Activated naive CD8-positive, alpha-beta T cell (primary cell): ENCODE data around the gene HS3ST2.
"Not testable (repeated sequence)": the region's sequence is repeated elsewhere in the genome, so short reads cannot be mapped to it uniquely, and the experiment has no call there.

Experiments
- H3K27ac Mint-ChIP-seq: one replicate; pipeline ENCODE4 v1.8.0; 2021; ENCODE audit warnings: mixed read lengths
- H3K27me3 Mint-ChIP-seq: one replicate; pipeline ENCODE4 v1.8.0; 2021; ENCODE audit warnings: mixed read lengths
- H3K36me3 Mint-ChIP-seq: one replicate; pipeline ENCODE4 v1.8.0; 2021; ENCODE audit warnings: mixed read lengths
- H3K4me1 Mint-ChIP-seq: one replicate; pipeline ENCODE4 v1.8.0; 2021; ENCODE audit warnings: low read depth, mixed read lengths
- H3K4me3 Mint-ChIP-seq: one replicate; pipeline ENCODE4 v1.8.0; 2021; ENCODE audit warnings: mild to moderate bottlenecking, mixed read lengths
- H3K9me3 Mint-ChIP-seq: one replicate; pipeline ENCODE4 v1.8.0; 2021; ENCODE audit warnings: low read depth, mixed read lengths

HS3ST2 gene

DNA sequence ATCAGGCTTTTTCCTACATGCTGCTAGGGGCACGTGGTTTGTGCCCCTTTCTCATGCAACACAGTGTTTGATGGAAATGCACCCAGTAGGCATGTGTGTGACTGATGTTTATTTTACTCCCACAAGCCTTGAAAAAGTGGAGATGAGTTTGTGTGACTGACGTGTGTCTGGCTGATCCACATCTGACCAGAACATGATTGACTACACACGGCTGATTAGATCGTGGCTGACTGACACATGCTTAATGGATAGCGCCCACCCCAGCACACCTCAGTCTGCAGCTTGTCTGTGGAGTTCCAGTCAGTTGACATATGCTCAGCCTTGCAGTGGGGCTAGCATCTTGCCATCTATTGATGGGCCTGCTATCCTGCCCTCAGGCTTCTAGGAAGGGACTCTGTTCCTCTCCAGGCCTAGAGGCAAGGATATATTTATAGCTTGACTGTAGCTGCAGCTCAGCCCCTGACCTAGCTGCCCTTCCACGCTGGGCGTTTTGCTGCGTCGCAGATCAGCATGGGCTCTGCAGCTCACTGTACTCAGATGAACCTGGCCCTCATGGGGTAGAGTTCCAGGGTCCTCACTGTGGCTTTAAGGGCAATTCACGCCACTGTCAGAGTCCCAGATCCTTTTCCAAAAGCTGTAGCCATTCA lies 112.3 kb downstream of the HS3ST2 start:
- Mint-ChIP-seq H3K36me3 (no peaks in the 10 kb centered on the region), H3K4me1 (no peaks in the 10 kb centered on the region), H3K9me3 (no peaks in the 10 kb centered on the region)

GRCh38 chr16:22927306-22927705 lies 113.3 kb downstream of the HS3ST2 start:
- Mint-ChIP-seq H3K27ac (no peak overlapping the region), H3K9me3 (no peaks in the 10 kb centered on the region), H3K36me3 (no peaks in the 10 kb centered on the region), H3K4me3 (no peak overlapping the region), H3K4me1 (no peaks in the 10 kb centered on the region), H3K27me3 (peaks cover 16% of the 10 kb centered on the region)

More for the DNA sequence above, 112.3 kb downstream of the HS3ST2 start:
- no peak overlapping the region for H3K27ac Mint-ChIP-seq
- peaks cover 8% of the 10 kb centered on the region for H3K27me3 Mint-ChIP-seq
- no peak overlapping the region for H3K4me3 Mint-ChIP-seq

DNA sequence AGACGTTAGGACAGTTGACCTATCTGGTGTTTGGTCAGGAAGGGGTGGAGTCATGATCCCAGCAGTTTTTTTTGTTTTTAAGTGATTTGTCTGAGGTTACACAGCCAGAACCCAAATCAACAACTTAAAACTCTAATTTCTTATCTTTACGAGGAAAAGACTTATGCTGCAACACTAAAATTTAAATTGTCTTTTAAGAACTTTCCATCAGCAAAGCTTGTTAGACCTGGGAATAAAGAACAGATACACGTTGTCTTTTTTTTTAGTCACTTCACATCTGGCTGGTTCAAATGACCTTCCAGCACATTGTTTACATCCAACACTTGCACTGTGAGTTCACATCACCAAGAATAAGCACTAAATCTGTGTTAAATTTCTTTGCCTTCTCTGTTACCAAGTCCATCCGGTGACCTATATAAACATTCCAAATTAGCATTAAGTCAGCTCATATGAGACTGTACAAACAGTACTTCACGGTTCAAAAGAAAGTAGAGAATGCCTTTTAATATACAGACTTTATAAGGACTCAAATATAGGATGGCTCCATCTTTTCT lies 115.0 kb downstream of the HS3ST2 start:
- H3K4me1 Mint-ChIP-seq: no peaks in the 10 kb centered on the region
- H3K27me3 Mint-ChIP-seq: peaks cover 13% of the 10 kb centered on the region
- no peak overlapping the region for H3K27ac Mint-ChIP-seq
- H3K36me3 Mint-ChIP-seq: no peaks in the 10 kb centered on the region
- H3K9me3 Mint-ChIP-seq: no peaks in the 10 kb centered on the region
- H3K4me3 Mint-ChIP-seq: no peak overlapping the region

DNA sequence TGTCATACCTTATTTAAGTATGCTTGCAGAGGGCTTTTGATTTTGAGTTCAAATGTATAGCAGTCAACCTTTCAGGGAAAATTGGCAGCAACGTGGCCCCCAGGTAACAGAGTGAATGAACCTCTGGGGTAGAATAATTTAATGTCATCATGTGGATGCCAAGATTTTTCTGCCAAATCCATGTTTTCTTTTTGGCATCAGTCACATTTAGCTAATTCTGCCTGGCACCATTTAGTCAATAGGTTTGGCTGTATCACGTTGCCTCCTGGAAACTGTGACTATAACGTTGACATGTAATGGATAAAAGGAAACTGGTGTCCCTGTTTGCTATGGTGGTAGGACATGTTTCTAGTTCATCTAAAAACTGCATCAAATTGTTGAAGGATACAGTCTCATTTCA lies 115.5 kb downstream of the HS3ST2 start:
- no peaks in the 10 kb centered on the region for H3K4me1 Mint-ChIP-seq
- no peak overlapping the region for H3K4me3 Mint-ChIP-seq
- H3K9me3 Mint-ChIP-seq: no peaks in the 10 kb centered on the region
- H3K36me3 Mint-ChIP-seq: no peaks in the 10 kb centered on the region
- H3K27ac Mint-ChIP-seq: no peak overlapping the region
- peaks cover 11% of the 10 kb centered on the region for H3K27me3 Mint-ChIP-seq

- peaks cover 11% of the 10 kb centered on the region for H3K27me3 Mint-ChIP-seq
- no peaks in the 10 kb centered on the region for H3K9me3 Mint-ChIP-seq
- no peak overlapping the region for H3K27ac Mint-ChIP-seq
- H3K4me3 Mint-ChIP-seq: no peak overlapping the region
- H3K4me1 Mint-ChIP-seq: no peaks in the 10 kb centered on the region
- H3K36me3 Mint-ChIP-seq: no peaks in the 10 kb centered on the region
Measured at GRCh38 chr16:22932032-22932771, 118.2 kb downstream of the HS3ST2 start.

DNA sequence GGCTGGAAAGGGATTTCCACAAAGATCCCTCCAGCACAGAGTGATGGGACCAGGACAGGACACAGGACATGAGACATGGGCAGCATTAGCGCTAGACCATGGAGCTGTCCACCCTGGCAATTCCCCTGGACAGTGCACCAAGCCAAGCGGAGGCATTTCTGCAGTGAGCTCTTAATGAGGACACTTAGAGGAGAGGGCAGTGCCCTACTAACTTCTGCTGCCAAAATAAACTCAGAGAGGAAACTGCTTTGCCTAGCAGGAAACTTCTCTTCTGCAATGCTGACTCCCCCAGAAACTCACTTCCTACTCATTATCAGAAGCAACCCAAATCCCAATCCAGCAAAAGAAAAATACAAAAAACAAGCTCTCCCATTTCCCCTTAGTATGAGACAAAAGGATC lies 119.2 kb downstream of the HS3ST2 start:
- no peak overlapping the region for H3K4me3 Mint-ChIP-seq
- H3K27ac Mint-ChIP-seq: no peak overlapping the region
- H3K36me3 Mint-ChIP-seq: no peaks in the 10 kb centered on the region
- H3K9me3 Mint-ChIP-seq: no peaks in the 10 kb centered on the region
- no peaks in the 10 kb centered on the region for H3K4me1 Mint-ChIP-seq
- H3K27me3 Mint-ChIP-seq: peaks cover 11% of the 10 kb centered on the region

DNA sequence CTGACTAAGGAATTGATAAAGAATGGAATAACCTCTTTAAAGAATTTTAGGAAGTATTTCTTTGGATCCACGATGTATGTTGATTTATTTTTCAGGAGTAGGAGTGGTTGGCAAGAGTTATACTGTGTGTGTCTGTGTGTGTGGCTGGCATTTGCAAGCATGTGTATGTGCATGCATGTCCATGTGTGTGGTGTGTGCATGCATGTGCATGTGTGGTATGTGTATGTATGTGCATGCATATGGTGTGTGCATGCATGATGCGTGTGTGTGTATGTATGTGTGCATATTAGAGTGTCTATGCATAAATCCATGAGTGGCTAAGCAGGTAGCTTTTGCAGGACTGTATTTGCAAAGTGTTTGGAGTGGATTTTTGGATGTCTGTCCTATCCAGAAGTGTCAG lies 120.8 kb downstream of the HS3ST2 start:
- Mint-ChIP-seq H3K4me1 (no peaks in the 10 kb centered on the region), H3K27ac (no peak overlapping the region), H3K9me3 (no peaks in the 10 kb centered on the region), H3K27me3 (peaks cover 16% of the 10 kb centered on the region), H3K4me3 (no peak overlapping the region), H3K36me3 (no peaks in the 10 kb centered on the region)

DNA sequence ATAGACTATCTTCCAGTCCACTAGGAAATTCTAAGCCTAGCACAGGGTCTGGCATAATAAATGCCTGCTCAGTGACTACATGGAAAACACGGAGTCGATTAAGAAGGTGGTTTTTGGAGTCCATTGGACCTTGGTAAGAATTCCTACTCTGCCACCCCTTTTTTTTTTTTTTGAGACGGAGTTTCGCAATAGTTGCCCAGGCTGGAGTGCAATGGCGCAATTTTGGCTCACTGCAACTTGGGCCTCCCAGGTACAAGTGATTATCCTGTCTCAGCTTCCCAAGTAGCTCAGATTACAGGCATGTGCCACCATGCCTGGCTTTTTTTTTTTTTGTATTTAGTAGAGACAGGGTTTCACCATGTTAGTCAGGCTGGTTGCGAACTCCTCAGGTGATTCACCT lies 123.2 kb downstream of the HS3ST2 start:
- no peaks in the 10 kb centered on the region for H3K36me3 Mint-ChIP-seq
- no peaks in the 10 kb centered on the region for H3K4me1 Mint-ChIP-seq
- H3K9me3 Mint-ChIP-seq: peaks cover 4% of the 10 kb centered on the region
- H3K27ac Mint-ChIP-seq: no peak overlapping the region
- H3K27me3 Mint-ChIP-seq: peaks cover 13% of the 10 kb centered on the region
- H3K4me3 Mint-ChIP-seq: no peak overlapping the region

- no peak overlapping the region for H3K4me3 Mint-ChIP-seq
- peaks cover 4% of the 10 kb centered on the region for H3K9me3 Mint-ChIP-seq
- no peaks in the 10 kb centered on the region for H3K4me1 Mint-ChIP-seq
- H3K27ac Mint-ChIP-seq: no peak overlapping the region
- peaks cover 15% of the 10 kb centered on the region for H3K27me3 Mint-ChIP-seq
- H3K36me3 Mint-ChIP-seq: no peaks in the 10 kb centered on the region
Measured at GRCh38 chr16:22938647-22939046, 124.7 kb downstream of the HS3ST2 start.

GRCh38 chr16:22939744-22940363 lies 125.9 kb downstream of the HS3ST2 start:
- not testable (repeated sequence) for H3K36me3 Mint-ChIP-seq, H3K27ac Mint-ChIP-seq, H3K4me3 Mint-ChIP-seq, H3K9me3 Mint-ChIP-seq, H3K4me1 Mint-ChIP-seq
- peaks cover 20% of the 10 kb centered on the region for H3K27me3 Mint-ChIP-seq

- H3K9me3 Mint-ChIP-seq: peaks cover 4% of the 10 kb centered on the region
- no peak overlapping the region for H3K27ac Mint-ChIP-seq
- peaks cover 29% of the 10 kb centered on the region for H3K27me3 Mint-ChIP-seq
- no peaks in the 10 kb centered on the region for H3K36me3 Mint-ChIP-seq
- H3K4me3 Mint-ChIP-seq: no peak overlapping the region
- no peaks in the 10 kb centered on the region for H3K4me1 Mint-ChIP-seq
Measured at GRCh38 chr16:22941970-22942501, 128.1 kb downstream of the HS3ST2 start.

- Mint-ChIP-seq H3K9me3 (peaks cover 4% of the 10 kb centered on the region), H3K27ac (no peak overlapping the region), H3K4me3 (no peak overlapping the region), H3K27me3 (peaks cover 32% of the 10 kb centered on the region), H3K36me3 (no peaks in the 10 kb centered on the region), H3K4me1 (no peaks in the 10 kb centered on the region)
Measured at GRCh38 chr16:22942811-22943210, 128.8 kb downstream of the HS3ST2 start.

GRCh38 chr16:22945361-22945760 lies 131.4 kb downstream of the HS3ST2 start:
- Mint-ChIP-seq H3K4me3 (no peak overlapping the region), H3K27me3 (peaks cover 34% of the 10 kb centered on the region)

DNA sequence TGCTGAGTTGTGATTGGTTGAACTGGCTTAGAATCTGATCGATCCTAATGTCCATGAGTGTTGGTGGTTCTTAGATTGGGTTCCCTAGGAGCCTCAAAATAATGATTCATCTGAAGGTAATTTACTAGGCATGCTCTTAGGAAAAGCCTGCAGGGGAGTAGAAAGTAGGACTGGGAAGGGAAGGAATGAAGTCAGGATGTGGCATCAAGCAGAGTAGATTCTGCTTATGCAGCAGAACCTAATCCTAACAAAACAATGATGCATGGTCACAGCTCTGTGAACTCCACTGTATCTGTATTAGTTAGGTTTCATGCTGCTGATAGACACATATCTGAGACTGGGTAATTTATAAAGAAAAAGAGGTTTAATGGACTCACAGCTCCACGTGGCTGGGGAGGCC lies 132.5 kb downstream of the HS3ST2 start:
- H3K36me3 Mint-ChIP-seq: no peaks in the 10 kb centered on the region
- no peak overlapping the region for H3K27ac Mint-ChIP-seq
- H3K9me3 Mint-ChIP-seq: no peaks in the 10 kb centered on the region
- H3K4me3 Mint-ChIP-seq: no peak overlapping the region
- H3K27me3 Mint-ChIP-seq: peaks cover 36% of the 10 kb centered on the region
- H3K4me1 Mint-ChIP-seq: peaks cover 3% of the 10 kb centered on the region

More at GRCh38 chr16:22945361-22945760, 131.4 kb downstream of the HS3ST2 start:
- Mint-ChIP-seq H3K36me3 (no peaks in the 10 kb centered on the region), H3K9me3 (peaks cover 3% of the 10 kb centered on the region), H3K27ac (no peak overlapping the region), H3K4me1 (peaks cover 3% of the 10 kb centered on the region)

GRCh38 chr16:22948058-22948602 lies 134.2 kb downstream of the HS3ST2 start:
- Mint-ChIP-seq H3K9me3 (no peaks in the 10 kb centered on the region), H3K4me3 (no peak overlapping the region), H3K4me1 (peaks cover 3% of the 10 kb centered on the region), H3K36me3 (no peaks in the 10 kb centered on the region), H3K27ac (no peak overlapping the region), H3K27me3 (peaks cover 37% of the 10 kb centered on the region)
